HG03159 (cell line): ENCODE data around the gene EVI5.
A peak's percentile ranks its signal among the peaks of the same experiment; 100 is the strongest.
"Not testable (repeated sequence)": the region's sequence is repeated elsewhere in the genome, so short reads cannot be mapped to it uniquely, and the experiment has no call there.

Experiments used
- ATAC-seq: cut with Tn5 transposase; IDR thresholded peaks from one replicate; pipeline ENCODE4 v1.9.1; 2021; ENCODE audit warnings: mild to moderate bottlenecking, moderate library complexity; ENCODE audit not compliant: unreplicated experiment

EVI5 gene

DNA sequence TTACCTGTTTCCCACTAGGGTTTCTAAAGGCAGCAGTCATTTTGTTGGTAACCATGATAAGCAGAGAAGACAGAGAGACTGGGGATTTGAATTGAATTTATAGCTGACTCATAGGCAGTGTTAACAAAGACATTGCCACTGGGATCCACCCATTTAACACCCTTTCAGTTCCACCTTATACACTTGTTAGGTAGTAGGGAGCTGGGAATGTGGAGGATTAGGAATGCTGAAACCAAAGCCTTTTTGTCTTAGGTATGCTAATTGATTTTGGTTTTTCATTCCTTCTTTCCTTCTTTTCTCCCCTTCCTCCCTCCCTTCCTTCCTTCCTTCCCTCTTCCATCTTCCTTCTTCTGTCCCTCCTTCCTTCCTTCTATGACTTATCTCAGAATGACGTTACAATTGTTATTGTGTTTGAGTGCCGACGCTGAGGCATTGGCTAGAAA, 7.5 kb upstream of the EVI5 start:
- ATAC-seq, result no peak

DNA sequence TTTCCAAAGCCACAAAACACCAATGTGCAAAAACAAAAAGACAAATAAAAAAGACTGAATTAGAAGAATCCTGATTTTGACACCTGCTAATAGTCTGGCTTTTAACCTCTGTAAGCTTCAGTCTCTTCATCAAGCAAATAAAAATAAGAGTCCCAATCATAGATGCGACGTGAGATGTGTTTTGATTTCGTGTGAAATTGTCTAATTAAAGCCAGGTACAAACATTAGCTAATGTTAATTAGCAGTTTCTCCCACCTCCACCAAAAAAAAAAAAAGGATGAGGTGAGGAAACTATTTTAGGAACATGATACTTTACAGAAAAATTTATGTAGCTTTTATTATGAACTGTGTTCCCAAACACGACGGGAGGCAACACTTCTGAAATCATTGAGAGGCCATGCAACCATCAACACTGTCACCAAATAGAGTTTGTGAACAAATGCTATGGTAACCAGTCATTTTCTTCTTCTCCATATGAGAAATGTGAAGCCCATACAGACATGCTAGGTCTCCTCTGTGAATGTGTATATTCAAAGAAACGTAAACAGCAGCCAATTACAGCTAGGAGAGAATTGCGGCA, 6.7 kb upstream of the EVI5 start:
- no peak for ATAC-seq

DNA sequence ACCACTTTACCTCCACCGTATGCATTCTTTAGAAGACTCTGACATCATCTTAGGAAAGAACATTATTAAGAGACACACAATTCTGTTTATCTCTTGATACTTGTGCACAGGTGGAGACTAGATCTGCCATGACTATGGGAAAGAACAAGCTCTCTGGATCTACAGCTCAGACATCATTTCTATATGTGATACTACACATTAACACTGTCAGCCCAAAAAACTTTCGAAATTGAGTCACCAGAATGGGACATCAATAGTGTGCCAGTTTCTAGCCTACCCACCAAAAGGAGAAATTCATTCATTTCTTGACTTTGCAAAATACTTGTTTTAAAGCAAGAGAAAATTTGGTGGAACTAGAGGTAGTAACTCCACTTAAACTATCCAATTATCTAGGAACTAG, 6.0 kb upstream of the EVI5 start:
- no peak for ATAC-seq

DNA sequence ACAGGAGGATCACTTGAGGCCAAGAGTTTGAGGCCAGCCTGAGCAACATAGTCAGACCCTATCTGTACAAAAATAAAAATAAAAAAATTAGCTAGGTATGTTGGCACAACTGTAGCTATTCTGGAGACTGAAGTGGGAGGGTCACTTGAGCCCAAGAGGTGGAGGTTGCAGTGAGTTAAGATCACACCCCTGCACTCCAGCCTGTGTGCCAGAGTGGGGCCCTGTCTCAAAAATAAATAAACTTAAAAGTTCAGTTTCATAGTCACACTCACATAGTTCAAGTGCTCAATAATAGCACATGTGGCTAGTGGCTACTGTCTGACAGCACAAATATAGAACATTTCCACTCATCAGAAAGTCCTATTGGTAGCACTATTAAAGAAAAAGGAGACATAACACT, 5.2 kb upstream of the EVI5 start:
- ATAC-seq, result no peak

DNA sequence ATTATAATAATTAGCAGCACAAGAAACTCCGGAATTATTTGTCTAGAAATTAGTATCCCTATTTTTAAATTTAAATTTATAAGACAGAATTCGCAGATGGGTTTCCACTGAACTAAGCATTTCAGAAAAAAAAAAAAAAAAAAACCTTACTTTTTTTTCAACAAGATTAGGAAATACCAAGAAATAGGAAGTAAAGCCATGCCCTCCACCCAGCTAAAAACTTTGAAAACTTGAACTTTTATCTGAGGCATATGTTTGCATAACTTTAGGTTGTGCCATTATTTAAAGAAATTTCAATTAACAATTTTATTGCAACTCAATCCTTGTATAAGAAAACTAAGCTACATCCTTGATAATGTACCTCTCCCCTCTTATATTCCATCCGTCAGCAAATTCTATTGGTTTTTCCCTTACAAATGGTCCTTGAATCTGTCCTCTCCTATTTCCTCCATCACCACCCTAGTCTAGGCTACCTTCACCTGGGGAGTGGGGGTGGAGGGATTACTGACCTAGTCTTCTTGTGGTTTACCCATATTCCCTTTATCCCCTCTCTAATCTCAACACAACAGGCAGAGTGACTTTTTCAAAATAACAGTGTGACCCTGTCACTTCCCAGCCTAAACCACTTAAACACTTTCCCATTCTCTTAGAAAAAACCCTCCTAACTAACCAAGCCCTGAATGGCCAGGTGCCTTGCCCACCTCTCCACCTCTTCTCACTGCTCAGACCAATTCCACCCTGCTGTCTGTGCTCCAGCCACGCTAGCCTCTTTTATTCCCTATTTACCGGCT, 1.4 kb upstream of the EVI5 start:
- no peak for ATAC-seq

DNA sequence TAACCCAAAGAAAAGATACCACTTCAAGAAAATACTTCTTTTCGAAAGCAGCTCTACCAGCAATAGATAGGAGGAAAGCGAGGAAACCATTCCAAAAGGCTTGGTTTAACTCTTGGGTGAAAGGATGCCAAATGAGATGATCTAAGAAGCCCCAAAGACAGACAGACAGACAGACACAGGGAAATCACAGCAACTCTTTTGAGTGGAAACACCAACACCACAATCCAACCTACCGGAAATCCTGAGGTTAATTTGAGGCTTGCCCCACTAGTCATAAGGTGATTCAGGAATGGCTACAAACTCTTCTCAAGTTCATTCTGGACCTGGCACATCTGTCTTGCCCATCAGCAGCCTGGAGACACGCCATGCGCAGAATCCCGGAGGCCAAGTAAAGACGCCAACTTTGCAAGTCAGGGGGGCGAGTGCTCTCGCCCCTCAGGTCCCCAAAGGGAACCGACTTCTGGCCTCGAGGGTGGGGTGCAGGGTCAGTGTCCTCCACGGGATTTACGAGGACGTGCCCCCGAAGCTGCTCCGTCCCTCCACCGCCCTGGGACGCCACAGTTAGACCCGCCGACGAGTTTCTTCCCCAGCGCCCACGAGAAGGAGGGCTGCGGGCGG, 778 bp downstream of the EVI5 start:
- peak; percentile 1 for ATAC-seq

DNA sequence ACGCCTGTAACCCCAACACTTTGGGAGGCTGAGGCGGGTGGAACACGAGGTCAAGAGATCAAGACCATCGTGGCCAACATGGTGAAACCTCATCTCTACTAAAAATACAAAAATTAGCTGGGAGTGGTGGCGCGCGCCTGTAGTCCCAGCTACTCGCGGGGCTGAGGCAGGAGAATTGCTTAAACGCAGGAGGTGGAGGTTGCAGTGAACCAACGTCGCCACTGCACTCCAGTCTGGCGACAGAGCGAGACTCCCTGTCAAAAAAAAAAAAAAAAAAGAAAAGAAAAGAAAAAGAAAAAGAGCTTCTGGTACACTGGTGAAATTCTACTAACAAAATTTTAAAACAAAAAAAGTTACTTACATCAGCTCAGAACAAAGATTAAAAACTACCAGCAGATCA, 1.4 kb downstream of the EVI5 start:
- ATAC-seq, result not testable (repeated sequence)

DNA sequence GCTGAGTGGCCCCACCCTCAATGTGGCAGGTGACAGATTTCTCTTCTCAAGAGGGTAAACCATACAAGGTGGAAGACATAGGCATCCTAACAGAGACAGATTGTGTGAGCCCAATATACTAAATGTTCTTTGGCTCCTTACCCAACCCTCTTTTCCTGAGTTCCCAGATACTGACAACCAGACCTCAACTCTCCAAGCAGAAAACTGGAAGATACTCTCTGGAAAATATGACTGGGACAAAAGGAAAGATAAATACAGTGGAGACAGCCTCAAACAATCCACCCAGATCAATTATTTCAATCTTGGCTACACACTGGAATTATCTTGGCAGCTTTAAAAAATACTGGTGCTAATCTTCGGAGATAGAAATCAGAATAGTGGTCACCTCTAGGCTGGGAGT, 6.5 kb downstream of the EVI5 start:
- no peak for ATAC-seq

DNA sequence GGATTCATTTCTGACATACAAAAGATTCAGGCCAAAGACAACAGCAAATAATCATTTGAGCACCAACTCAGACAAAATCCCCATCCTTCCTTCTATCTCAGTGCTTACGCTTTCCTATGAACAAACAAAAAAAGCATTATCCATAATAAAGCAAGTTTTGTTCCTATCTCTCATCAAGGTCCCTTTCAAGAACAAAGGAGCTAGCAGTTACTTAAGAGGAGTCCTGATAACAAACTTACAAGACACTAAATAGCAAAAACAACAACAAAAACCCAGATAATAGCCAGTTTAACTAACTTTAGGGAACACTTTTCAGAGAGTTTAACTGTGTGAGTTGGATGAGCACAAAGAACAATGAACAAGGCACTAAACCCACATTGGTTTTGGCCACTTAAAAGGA, 10.5 kb downstream of the EVI5 start:
- ATAC-seq, result no peak

DNA sequence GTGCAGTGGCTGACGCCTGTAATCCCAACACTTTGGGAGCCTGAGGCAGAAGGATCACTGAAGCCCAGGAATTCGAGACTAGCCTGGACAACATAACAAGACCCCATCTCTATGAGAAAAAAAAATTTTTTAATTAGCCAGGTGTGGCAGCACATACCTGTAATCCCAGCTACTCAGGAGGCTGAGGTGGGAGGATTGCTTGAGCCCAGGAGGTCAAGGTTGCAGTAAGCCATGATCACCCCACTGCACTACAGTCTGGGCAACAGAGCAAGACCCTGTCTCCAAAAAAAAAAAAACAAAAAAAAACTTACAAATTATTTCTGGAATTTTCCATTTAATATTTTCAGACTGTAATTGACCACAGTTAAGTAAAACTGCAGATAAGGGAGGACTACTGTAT, 11.2 kb downstream of the EVI5 start:
- ATAC-seq, result not testable (repeated sequence)

DNA sequence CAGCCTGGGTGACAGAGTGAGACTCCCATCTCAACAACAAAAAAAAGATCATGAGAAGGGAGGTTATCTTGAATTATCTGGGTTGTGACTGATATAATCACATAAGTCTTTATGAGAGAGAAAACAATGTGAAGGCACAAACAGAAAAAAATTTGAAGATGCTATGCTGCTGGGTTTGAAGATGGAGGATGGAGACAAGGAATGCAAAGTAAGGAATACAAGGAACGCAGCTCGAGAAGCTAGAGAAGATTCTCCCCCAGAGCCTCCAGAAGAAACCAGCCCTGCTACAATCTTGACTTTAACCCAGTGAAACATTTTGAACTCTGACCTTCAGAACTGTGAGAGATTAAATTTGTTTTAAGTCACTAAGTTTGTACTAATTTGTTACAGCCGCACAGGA, 15.1 kb downstream of the EVI5 start:
- ATAC-seq, result no peak

DNA sequence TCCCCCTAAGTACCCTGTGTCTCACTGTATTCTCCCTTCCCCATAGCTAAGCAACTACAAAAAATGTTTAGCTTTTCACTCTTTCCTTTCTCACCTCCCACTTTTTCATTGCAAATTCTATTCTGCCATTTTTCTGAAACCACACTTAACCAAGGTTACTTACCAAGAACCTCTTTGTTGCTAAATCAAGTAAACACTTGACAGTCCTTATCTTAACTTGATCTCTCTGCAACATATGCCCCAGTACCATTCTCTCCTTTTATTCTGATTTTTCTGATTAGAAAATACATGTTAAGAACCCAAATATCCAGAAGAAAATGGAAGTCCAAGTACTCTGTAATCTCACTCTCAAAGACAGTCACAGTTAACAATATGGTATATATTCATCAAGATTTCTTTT, 16.0 kb downstream of the EVI5 start:
- no peak for ATAC-seq

DNA sequence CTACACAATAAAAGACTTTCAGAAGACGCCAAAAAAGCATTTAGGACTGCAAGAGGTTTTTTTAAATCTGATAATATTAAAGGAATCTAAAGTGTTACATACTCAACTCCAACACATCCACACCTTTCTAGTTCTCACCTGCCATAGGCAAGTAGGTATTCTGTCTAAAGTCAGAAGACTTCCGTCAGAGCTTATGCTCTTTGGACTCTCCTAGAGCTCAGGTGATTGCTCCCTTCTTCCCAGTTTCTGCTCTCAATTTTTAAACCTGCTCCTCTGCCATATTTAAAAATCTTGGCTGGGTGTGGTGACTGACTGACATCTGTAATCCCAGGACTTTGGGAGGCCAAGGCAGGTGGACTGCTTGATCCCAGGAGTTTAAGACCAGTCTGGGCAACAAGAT, 16.6 kb downstream of the EVI5 start:
- ATAC-seq, result no peak

DNA sequence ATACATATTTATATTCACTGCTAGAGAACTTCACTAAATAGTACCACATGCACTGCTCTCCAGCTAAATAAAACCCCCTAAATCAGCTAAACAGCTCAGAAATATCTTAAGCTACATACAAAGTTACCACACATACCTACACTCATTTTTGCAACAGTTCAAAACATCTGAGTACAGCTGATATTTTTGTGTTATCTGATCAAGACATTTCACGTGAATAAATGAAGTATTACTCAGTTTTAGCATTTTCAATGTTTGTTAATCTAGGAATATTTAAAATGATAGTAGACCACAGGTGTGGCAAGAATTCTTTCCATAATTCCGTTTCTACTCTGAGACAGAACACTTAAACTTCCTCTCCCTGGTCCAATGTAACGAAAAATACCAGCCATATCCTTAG, 20.8 kb downstream of the EVI5 start:
- no peak for ATAC-seq

DNA sequence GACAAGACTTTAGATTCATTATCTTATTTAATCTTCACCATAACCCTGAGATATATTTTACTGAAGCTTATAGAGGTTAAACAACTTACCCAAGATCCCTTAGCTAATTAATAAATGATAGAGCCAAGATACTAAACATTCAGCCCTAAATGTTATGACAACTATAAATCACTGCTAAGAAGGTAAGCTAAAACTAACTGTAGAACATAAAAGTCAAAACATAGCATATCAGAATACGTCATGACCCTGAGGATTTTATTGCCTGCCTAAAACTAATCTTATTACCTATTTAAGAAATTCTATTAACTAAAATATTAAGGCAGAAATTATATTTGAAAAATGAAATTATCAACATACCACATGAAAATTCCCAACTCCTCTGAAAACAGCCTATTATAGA, 22.6 kb downstream of the EVI5 start:
- no peak for ATAC-seq

DNA sequence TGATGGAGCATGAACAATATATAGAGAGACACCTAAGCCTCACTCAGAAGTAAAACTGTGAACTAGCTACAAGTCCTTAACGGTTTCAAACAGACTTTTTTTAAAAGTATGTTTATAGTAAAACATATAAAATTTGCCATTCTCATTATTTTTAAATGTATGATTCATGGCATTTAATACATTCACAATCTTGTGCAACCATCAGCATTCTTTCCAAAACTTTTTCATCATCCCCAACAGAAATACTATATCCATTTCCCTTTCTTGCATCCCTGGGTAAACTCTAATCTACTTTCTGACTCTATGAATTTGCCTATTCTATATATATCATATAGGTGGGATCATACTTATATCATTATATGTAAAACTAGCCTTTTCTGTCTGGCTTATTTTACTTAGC, 25.5 kb downstream of the EVI5 start:
- no peak for ATAC-seq

DNA sequence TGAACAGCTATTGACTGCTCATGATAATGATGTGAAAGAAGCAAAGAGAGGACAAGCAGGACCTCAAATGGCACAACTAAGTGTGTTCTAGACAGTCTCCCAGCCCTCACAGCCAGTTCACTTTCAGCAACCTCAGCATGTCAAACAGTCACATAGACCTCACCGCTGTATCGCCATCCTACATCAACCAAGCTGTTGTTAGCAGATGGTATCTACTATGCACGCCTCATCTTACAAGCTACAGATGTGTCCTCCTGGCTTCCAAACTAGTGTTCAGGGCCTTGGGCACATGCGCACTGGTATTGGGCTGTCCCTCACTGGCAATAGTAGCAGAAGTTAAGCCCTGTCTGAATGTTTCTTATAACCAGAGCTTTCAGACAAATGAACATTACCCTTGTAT, 28.4 kb downstream of the EVI5 start:
- no peak for ATAC-seq

DNA sequence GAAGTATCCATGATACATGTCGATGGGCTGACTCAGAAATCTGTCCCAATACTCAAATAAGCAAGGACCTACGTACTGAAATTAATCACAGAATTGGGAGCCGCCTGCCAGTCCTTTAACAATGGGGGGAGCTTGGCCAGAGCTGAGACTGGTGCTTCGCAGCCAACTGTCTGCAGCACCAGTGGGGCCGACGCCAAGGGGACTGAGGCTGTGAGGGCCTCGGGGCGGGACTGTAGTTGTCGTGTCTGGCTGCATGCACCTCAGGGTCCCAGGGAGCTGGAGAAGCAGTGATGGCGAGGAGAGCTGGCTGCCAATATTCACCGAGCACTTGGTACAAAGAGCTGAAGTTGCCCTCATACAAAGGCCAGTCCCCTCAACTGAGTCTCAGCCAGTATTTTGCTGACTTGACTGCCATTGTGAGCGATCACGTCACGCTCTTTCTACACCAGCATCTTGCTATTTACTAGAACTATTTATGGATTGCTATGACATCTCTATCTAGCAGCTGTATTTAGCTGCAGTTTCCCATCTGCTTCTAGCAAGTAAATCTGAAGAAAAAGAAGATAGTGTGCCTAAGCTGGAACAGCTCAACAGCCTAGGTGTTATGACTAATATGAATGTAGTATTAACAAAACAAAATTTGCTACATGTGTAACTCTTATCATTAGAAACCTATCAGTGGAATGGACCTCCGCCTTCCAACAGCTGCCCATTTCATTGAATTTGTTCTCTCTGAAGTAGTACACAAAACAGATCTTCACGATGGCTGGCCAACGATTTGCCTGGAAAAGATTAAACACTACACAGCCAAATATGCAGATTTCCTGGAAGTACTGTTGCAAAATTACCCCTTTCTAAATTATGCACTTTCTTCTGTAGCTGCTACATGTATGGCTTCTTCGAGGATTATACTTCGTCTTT, 29.1 kb downstream of the EVI5 start:
- ATAC-seq, result no peak

DNA sequence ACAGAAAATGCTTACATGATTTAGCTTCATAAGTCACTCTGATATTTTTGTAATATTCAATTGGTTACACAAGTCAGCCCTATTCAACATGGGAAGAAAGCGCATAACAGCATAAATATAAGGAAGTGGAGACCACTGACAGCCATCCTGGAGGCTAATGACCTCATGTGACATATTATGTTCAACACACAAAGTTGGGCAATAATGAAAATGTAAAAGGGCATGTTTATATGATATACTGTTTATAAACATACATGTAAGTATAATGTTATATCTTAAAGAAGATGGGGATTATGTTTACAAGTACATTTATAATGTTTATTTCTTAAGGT, 30.2 kb downstream of the EVI5 start:
- ATAC-seq, result no peak

DNA sequence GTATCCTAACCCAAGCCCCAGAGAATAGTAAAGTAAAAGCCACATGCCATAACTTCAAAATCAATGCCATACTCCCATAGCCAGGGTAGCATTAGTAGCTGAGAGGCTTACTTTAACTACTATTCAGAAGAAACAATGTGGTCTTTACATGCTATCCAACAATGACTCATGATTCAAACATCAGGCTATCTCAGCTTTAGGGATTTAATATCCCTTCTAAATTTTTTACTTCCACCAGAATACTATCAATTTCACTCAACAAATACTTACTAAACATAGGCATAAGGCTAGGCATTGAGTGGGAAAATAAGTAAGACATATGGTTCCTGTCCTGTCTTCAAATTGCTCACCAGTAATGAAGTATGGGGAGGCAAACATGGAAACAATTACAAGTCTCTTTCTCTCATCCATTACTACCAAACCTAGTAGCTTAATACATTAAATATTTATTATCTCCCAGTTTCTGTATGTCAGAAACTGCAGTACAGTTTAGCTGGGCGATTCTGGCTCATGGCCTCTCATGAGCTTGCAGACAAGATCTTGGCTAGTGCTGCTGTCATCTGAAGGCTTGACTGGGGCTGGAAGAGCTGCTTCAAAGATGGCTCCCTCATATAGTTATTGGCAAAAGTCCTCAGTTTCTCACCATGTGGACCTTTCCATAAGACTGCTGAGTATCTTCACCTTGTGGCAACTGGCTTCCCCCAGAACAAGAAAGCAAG, 30.7 kb downstream of the EVI5 start:
- ATAC-seq, result no peak

DNA sequence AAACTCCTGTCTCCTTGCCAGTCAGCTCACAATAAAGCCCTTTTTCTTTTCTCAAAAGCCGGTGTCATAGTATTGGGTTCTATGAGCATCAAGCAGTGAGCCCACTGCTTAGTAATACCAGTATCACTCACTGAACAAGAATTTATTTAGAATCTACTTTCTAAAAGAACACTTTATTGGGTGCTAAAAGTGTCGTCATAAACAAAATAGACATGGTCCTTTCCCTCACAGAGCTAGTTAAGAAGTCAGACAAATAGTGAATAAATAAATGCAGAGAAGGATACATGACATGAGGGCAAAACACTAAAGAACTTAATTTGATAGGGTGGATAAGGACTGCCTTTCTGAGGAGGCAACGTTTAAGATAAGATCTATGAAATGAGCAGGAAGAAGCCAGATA, 32.2 kb downstream of the EVI5 start:
- no peak for ATAC-seq
